ENCODE data around the gene PSMD2.

DNA sequence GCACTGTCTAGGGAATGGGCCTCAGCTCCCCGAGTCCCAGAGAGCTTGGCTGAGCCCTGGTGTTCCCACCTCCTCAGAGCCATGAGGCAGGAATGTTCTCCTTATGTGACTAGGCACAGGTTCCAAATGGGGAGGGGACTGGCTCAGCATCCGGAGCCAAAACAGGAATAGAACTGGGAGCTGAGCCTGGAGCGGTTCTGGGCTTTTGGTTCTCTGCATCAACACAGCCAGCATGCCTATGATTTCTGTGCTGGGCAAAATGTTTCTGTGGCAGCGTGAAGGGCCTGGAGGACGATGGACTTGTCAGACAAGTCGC lies 38.3 kb downstream of the PSMD2 start, which contains the start of gene FAM131A:
- TF ChIP-seq CTCF (IDR thresholded peaks at IDR 0.05) (no peak), ZFX (IDR thresholded peaks at IDR 0.05; ENCODE audit: borderline replicate concordance) (no peak)

All from 22Rv1 (cell line).